GM21360 (cell line): Measurements from ENCODE around the gene STARD13.
A peak's percentile ranks its signal among the peaks of the same experiment; 100 is the strongest.

Source experiments
- ATAC-seq: cut with Tn5 transposase; IDR thresholded peaks from one replicate; pipeline ENCODE4 v1.9.1; 2021; ENCODE audit warnings: mild to moderate bottlenecking, moderate library complexity; ENCODE audit not compliant: unreplicated experiment

The STARD13 gene

GRCh38 chr13:33153421-33154404, 131.8 kb downstream of the STARD13 start:
- no peak for ATAC-seq

- ATAC-seq, result no peak
Measured at GRCh38 chr13:33152389-33152788, 133.2 kb downstream of the STARD13 start.

DNA sequence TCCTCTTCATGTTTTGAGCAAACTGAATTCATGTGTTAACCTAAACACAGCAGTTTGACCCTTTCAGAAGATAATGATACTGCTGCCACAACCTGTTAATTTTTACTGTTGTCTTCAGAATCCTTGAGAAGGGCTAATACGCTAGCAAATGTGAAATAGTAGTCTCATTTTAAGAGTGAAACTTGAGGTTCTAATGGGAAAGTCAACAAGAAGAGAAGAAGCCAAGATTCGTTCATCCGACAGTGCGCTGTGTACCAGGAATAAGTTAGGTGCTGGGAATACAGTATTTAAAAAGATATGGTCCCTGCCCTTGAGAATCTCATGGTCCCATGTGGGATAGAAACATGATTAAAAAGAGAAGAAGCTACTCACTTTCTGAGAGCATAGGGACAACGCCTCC, 134.9 kb downstream of the STARD13 start:
- no peak for ATAC-seq

DNA sequence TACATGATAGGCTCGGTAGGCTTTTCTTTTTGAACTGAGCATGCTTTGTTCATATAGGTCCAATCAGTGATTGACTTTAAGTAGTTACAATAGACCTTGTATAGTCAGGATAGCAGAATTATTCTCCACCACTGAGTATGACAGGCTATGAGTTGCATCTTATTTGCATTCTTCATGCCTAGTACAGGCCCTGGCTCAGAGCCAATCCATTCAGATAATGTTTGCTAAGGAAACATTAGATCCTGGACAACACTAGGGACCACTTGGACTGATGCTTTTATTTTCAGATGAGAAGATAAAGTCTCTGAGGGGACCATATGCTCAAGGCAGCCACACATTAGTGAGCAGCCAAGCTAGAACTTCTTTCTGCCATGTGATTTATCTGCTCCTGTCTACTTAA, 135.4 kb downstream of the STARD13 start:
- ATAC-seq, result no peak

- ATAC-seq, result no peak
Measured at GRCh38 chr13:33147832-33148231, 137.7 kb downstream of the STARD13 start.

DNA sequence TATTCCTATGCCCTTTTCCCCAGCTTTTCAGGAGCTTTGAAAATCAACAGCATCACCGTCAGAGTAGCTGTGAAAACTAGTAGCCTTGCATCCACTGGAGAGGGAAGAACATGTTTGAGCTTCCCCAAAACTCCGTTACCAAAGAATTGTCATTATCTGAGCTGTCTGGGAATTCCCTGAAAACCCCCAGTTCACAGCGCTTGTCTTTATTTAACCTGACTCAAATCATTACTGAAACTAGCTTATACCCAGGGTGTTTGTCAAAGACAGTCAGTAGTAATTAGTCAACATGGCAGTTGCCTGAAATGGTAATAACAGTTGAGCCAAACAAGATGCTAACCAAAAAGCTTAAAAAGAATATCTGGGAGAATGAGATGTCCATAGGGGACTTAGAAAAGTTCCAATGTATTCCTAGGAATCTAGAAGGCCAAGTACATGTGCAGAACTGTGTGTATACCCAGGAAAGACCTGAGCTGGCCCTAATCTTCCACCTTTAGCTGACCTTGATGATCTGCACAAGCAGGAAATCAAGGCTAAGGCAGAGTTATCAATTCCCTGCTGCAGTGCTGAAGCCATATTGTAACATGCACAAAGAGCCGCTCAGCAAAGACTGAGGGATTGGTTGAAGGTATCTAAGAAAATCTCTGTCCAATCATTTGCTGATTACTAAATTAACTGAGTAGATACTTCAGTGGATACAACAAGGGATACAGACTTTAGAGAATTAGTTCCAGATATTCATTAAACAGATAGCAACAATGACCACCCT, 138.5 kb downstream of the STARD13 start:
- peak; percentile 95 for ATAC-seq

DNA sequence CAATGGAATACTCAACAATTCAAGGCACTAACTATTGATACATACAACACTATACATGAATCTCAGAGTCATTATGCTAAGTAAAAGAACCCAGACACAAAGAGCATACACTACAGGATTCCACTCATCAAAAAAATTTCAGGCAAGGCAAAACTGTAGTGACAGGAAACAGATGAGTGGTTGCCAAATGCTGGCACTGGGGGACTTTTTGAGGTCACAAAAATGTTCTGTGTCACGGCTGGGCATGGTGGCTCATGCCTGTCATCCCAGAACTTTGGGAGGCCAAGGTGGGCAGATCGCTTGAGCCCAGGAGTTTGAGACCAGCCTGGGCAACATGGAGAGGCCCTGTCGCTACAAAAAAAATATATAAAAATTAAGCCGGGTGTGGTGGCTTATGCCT, 139.9 kb downstream of the STARD13 start:
- no peak for ATAC-seq

GRCh38 chr13:33144358-33144784, 141.2 kb downstream of the STARD13 start:
- ATAC-seq, result no peak

- ATAC-seq, result no peak
Measured at GRCh38 chr13:33139780-33140535, 145.6 kb downstream of the STARD13 start.

GRCh38 chr13:33139184-33139583, 146.4 kb downstream of the STARD13 start:
- ATAC-seq, result no peak

- no peak for ATAC-seq
Measured at GRCh38 chr13:33138441-33138840, 147.1 kb downstream of the STARD13 start.

- ATAC-seq, result no peak
Measured at GRCh38 chr13:33137721-33138120, 147.8 kb downstream of the STARD13 start.

GRCh38 chr13:33135097-33135496, 150.5 kb downstream of the STARD13 start:
- ATAC-seq, result no peak

DNA sequence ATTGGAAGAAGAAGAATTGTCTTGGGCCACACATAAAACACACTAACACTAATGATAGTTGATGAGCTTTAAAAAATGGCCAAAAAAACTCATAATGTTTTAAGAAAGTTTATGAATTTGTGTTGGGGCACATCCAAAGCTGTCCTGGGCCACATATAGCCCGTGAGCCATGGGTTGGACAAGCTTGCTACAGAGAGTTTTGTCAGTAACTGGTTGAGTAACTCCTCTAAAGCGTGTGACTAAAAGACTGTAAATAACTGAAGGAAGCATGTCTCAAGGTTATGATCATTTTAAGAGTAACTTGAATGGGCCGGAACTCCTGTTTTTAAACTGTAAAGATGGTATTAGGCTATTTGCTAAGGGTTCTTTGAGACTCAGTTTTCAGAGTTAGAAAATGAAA, 151.3 kb downstream of the STARD13 start:
- no peak for ATAC-seq

GRCh38 chr13:33132644-33133440, 152.7 kb downstream of the STARD13 start:
- ATAC-seq, result no peak

DNA sequence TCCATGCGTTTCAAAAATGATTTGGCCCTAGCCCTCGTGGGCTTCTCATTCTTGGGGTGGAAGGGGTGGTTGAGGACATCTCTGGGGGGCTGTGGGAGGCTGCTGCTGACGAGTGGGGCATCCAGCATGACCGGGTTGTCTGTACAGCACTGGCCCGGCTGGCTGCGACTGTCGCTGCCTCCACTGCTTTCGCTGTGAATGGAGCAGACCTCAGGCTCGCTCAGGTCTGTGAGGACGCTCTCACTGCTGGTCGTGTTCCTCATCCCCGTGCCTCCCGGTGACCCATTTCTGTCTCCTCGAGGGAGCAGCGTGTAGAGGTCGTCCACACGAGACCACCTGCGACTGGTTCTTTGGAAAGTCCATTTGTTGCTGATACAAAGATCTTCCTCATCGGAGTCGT, 155.7 kb downstream of the STARD13 start:
- no peak for ATAC-seq

DNA sequence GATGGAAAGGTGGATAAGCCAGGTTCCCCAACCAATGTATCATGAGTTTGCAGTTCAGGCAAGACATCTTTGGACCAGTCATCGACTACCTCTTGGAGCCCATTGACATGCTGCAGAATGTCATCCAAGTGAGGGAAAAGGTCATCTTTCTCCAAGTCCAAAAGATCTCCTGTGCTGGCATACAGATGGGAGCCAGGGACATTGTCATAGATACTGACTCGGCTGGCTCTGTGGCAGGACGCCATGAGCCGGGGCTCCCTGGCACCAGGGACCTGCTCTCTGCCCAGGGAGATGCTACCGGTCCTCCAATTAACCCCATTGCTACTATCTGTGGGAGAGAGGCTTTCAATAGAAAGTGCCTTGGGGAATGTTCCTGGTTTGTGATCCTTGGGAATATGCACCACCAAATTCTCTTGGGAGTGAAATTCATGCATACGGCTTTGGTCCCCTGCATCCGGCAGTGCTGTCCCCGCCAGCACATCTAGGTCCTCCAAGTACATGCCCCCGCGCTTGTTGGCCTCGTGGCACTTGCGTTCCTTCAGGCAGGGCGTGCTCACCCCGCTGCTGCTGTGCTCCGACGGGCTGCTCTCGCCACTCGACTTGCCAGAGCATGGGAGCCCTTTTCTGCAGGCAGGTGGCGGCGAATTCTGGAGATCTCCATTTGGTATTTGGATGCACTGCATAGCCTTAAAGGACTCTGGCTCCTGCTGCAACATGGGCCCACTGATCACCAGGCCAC, 156.3 kb downstream of the STARD13 start:
- ATAC-seq, result no peak

DNA sequence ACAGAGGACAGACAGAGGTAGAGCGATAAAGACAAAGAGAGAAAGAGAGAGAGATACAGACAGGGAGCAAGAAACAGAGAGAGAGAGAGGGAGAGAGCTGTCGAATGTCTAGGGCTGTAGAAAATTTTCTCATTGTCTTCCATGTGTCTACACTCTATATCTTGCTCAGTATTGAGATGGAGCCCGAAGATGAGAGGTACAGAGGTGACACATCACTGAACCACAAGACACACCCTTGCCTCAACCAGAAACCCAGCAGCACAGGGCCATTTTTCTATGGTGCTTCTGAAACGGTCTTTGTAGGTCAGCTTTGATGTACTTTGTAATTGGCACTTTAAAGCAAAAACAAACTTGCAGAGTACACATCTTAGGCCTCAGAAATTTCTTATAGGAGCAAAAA, 157.4 kb downstream of the STARD13 start:
- ATAC-seq, result no peak

- ATAC-seq, result no peak
Measured at GRCh38 chr13:33127009-33127551, 158.5 kb downstream of the STARD13 start.
